Measurements from ENCODE around the gene F2RL3.

DNA sequence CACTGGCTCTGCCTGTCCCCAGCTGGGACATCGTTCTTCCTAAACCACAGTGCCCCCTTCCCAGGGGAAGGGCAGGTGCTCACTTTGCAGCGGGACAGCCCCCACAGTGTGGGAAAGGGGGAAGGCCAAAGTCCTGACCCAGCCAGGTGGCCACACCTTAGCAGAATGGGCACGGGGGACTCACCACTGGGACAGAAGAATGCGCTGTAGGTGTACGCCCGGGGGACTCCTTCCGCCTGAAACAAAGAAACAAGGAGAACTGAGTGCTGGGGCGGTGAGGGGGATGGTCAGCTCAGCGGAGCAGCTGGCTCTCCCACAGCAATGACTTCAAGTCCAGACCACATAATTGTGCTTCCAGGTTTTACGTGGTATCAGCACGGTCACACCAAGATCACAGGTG is 49.4 kb downstream of the F2RL3 start:
- TF ChIP-seq NR3C1 (CRISPR knock-in tag; IDR thresholded peaks at IDR 0.05), result no peak
- no peak for TF ChIP-seq ZC3H4 (CRISPR knock-in tag; IDR thresholded peaks at IDR 0.05; ENCODE audit: borderline replicate concordance)
- TF ChIP-seq RAD51 (IDR thresholded peaks at IDR 0.05; ENCODE audit: borderline replicate concordance, low read depth), result no peak
- TF ChIP-seq, protein P1, sequence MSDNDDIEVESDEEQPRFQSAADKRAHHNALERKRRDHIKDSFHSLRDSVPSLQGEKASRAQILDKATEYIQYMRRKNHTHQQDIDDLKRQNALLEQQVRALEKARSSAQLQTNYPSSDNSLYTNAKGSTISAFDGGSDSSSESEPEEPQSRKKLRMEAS (CRISPR knock-in tag; IDR thresholded peaks at IDR 0.05), result no peak
- no peak for TF ChIP-seq RBM22 (IDR thresholded peaks at IDR 0.05; ENCODE audit: low read depth, low read length, poor library complexity, severe bottlenecking)
- no peak for TF ChIP-seq FIP1L1 (IDR thresholded peaks at IDR 0.05; ENCODE audit: low read depth, low read length, poor library complexity, severe bottlenecking)
- no peak for TF ChIP-seq ELF4 (CRISPR knock-in tag; IDR thresholded peaks at IDR 0.05)
- no peak for TF ChIP-seq MXI1 (IDR thresholded peaks at IDR 0.05; ENCODE audit: low read depth, low read length)
- TF ChIP-seq, protein P2, sequence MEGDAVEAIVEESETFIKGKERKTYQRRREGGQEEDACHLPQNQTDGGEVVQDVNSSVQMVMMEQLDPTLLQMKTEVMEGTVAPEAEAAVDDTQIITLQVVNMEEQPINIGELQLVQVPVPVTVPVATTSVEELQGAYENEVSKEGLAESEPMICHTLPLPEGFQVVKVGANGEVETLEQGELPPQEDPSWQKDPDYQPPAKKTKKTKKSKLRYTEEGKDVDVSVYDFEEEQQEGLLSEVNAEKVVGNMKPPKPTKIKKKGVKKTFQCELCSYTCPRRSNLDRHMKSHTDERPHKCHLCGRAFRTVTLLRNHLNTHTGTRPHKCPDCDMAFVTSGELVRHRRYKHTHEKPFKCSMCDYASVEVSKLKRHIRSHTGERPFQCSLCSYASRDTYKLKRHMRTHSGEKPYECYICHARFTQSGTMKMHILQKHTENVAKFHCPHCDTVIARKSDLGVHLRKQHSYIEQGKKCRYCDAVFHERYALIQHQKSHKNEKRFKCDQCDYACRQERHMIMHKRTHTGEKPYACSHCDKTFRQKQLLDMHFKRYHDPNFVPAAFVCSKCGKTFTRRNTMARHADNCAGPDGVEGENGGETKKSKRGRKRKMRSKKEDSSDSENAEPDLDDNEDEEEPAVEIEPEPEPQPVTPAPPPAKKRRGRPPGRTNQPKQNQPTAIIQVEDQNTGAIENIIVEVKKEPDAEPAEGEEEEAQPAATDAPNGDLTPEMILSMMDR (IDR thresholded peaks at IDR 0.05 in 2 of 3, conservative IDR thresholded peaks at IDR 0.05 in 1 of 3; ENCODE audit: insufficient read depth in 2 of 3, low read depth in 1 of 3, low read length in 3 of 3), result no peak
